ENCODE data around the gene ARHGAP11A. TPM values are rescaled to one million over a fixed set of nuclear protein-coding genes. Genes with fewer than 3 reads are reported as not detected.
"Not testable (repeated sequence)": the region's sequence is repeated elsewhere in the genome, so short reads cannot be mapped to it uniquely, and the experiment has no call there.

The ARHGAP11A gene, protein sequence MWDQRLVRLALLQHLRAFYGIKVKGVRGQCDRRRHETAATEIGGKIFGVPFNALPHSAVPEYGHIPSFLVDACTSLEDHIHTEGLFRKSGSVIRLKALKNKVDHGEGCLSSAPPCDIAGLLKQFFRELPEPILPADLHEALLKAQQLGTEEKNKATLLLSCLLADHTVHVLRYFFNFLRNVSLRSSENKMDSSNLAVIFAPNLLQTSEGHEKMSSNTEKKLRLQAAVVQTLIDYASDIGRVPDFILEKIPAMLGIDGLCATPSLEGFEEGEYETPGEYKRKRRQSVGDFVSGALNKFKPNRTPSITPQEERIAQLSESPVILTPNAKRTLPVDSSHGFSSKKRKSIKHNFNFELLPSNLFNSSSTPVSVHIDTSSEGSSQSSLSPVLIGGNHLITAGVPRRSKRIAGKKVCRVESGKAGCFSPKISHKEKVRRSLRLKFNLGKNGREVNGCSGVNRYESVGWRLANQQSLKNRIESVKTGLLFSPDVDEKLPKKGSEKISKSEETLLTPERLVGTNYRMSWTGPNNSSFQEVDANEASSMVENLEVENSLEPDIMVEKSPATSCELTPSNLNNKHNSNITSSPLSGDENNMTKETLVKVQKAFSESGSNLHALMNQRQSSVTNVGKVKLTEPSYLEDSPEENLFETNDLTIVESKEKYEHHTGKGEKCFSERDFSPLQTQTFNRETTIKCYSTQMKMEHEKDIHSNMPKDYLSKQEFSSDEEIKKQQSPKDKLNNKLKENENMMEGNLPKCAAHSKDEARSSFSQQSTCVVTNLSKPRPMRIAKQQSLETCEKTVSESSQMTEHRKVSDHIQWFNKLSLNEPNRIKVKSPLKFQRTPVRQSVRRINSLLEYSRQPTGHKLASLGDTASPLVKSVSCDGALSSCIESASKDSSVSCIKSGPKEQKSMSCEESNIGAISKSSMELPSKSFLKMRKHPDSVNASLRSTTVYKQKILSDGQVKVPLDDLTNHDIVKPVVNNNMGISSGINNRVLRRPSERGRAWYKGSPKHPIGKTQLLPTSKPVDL
- 1.7 TPM for total RNA-seq
- long read RNA-seq: 0 reads

DNA sequence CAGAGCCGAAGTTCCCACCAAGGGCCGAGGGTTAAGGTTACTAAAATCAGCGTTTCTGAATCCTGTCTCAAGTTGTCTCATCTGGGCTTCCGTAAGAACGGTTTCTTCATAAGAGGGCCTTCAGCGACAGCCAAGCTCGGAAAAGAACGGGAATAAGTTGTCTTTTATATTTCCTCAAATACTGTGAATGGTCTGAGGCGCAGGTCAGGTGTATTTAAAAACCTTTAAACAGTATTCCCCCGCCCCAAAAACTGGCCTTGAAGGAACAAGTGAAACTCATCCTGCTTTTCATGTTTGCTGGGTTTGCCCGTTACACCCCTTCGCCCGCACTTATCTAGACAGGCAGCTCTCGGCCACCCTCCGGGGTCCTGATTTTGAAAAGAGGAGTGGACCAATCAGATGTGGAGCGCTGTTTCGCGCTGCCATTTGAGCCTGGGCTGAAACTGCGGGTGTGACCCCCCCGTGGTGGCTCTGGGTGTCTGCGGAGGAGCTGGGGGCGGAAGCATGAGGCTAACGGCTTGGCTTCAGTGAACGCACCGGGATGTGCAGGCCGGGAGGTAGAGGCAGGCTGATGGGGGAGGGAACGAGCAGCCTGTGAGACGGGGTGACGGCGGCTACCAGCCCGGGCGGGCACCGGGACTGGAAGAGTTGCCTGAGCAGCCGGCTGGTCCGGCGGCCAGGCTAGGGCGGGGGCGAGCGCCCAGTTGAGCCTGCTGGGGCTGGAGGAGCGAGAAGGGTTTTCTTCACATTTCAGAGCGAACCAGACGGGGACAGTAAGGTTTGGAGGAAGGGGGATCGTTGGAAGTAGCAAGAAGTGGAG lies at the start of gene ARHGAP11A:
TSS of gene ARHGAP11A (plus strand) at position 454 of the 820 bp plus-strand sequence. CDS start 708 bp downstream, outside the sequence.
- ATAC-seq (peak; percentile 94), DNase-seq (ENCODE audit: missing footprints) (peak; percentile 84)
- intact Hi-C loops (cut with DNase I): not testable (repeated sequence)

DNA sequence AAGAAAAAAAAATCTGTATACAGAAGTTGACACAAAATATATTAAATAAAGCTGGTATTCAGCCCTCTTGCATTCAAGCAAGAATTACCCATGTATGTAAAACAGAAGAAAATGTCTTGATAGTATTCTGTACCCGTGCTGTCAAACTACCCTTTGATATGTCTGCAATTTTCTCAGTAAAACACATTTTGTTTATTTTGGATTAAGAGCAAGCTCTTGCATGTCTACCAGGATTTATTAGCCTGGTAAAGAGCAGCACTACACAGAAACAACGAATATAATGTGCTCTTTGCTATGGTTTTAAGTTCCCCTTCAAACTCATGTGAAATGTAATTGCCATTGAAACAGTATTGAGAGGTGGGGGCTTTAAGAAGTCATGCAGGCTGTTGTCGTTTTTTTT lies 46.3 kb upstream of the ARHGAP11A start:
- intact Hi-C loops (cut with DNase I): not testable (repeated sequence)

DNA sequence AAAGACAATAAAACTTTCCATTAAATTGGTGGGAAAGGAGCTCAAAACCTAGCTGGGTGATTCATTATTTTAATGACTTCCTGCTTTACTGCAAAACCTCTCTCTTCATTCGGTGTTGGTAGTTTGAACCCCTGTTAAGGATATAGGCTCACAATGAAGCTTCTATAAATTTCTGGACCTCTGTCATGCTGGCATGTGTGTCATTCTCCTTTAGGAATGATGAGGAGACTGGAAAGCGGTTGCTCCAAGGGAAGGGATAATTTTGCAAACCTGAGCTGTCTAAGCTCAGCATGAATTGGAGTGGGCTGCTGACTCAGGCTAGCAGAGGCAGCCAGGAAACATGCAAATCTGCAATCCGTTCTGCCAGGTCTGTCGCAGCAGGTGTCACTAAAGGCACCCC lies 36.8 kb upstream of the ARHGAP11A start:
- DNase-seq (ENCODE audit: missing footprints); ATAC-seq; intact Hi-C loops (cut with DNase I): not testable (repeated sequence)

More for the DNA sequence above, 46.3 kb upstream of the ARHGAP11A start:
- ATAC-seq; DNase-seq (ENCODE audit: missing footprints): not testable (repeated sequence)

DNA sequence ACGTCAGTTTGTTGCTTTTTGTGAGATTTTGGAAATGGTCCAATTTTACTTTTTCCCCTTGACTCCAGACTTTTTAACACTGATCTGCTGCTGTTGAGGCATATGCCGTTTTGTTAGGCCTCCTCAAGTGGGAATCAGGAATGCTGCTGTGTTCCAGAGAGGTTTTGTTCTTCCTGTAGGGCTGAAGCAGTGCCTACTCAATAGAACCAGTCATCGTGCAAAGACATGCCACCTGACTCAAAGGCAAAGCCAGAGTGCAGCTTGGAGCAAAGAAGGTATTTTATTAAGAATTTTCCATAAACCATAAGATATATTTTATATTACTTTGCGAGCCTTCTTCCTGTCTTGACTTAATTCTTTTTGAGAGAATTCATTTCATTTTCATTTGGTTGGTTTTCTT lies 29.5 kb upstream of the ARHGAP11A start:
- ATAC-seq; DNase-seq (ENCODE audit: missing footprints); intact Hi-C loops (cut with DNase I): not testable (repeated sequence)

DNA sequence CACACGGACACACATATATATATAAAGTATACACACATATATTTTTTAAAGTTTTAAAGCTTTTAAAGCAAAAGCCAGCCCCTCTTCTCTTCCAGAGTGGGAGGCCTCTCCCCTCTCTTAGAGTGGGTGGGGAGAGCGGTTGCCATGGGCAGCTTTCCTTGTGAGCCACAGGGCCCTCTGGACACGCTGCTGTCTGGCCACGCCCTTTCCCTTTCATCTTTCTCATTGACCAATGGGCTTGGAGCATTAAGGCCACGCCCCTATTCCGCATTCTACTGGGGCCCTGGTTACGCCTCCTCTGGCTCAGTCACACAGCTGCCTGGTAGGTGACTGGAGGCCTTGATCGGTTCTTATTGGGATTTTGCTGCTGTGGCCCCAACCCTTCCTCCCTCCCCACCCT lies 22.2 kb upstream of the ARHGAP11A start, which contains the start of gene GOLGA8N:
TSS of gene GOLGA8N (plus strand) at position 306 of the 400 bp plus-strand sequence.
- ATAC-seq; intact Hi-C loops (cut with DNase I); DNase-seq (ENCODE audit: missing footprints): not testable (repeated sequence)

DNA sequence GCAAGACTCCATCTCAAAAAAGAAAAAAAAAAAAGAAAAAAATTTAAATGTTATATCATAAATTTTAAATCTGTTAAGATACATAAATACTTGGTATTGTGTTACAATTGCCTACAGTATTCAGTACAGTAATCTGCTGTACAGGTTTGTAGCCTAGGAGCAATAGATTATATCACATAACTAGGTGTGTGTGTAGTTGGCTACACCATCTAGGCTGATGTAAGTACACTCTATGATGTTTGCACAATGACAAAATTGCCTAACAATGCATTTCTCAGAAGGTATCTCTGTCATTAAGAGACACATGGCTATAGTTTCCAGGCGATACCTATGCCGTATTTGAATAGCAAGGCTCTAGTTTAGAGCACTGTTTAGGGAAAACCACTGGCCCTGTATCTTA lies 5.8 kb upstream of the ARHGAP11A start:
- intact Hi-C loops (cut with DNase I); DNase-seq (ENCODE audit: missing footprints); ATAC-seq: not testable (repeated sequence)

DNA sequence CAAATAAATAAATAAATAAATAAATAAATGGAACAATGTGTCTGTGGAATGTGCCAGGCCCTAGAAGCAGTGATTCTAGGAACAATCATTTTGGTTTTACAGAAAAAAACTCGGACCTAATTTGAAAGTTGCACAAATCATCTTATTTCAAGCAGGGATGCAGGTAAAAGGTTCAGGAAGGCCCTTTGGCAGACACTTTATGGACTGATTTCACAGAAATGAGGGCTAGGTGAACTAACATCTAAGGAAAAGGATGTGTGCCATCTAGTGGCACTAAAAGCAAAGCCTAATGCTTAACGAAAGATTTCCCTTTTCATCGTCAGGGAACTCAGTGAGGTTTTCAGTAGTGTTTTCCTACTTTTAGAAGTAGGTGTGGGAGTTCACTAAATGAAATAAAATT lies 4.6 kb upstream of the ARHGAP11A start:
- DNase-seq (ENCODE audit: missing footprints); intact Hi-C loops (cut with DNase I); ATAC-seq: not testable (repeated sequence)

DNA sequence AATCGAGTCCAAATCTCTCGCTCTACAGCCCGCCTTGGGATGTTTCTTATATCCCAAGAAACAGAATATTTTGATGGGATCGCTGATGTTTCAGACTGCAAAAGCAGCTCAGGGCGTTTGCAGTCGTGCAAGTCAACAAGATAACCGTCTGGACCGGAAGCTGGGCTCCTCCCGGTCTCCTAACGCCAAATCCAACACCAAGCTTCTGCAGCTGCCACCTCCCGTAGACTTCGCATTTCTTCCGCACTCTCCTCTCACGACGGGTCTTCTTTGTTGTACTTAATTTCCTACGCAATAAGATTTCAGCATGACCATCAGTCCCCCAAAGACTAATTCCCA lies 623 bp upstream of the ARHGAP11A start:
- peak; percentile 85 for ATAC-seq
- intact Hi-C loops (cut with DNase I); DNase-seq (ENCODE audit: missing footprints): not testable (repeated sequence)

DNA sequence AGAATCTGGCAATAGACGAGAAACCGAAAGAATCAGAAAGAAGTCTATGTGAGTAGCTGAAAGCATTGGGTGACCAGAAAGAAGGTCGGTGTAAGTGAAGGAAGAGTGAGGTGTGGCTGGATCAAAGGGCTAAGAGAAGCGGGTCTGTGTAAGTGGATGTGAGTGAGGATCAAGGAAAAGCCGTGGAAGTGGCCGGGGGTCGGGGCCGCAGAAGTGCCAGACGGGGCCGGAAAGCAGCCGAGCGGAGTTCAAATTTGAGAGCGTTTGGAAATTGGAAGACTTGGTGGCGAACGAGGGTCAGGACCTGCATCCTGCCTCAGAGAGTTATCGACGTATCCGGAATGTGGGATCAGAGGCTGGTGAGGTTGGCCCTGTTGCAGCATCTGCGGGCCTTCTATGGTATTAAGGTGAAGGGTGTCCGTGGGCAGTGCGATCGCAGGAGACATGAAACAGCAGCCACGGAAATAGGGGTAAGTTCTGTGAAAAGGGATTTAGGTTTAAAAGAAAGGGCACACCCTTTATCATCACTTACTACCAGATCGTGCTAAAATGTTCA lies 645 bp downstream of the ARHGAP11A start:
- ATAC-seq; intact Hi-C loops (cut with DNase I); DNase-seq (ENCODE audit: missing footprints): not testable (repeated sequence)

DNA sequence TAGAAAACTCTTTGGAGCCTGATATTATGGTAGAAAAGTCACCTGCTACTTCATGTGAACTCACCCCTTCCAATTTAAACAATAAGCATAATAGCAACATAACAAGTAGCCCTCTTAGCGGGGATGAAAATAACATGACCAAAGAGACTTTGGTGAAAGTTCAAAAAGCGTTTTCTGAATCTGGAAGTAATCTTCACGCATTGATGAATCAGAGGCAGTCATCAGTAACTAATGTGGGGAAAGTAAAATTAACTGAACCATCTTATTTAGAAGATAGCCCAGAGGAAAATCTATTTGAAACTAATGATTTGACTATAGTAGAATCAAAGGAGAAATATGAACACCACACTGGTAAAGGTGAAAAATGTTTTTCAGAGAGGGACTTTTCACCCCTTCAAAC lies 21.1 kb downstream of the ARHGAP11A start:
- intact Hi-C loops (cut with DNase I): no loop called here
- ATAC-seq (no peak), DNase-seq (ENCODE audit: missing footprints) (no peak)

DNA sequence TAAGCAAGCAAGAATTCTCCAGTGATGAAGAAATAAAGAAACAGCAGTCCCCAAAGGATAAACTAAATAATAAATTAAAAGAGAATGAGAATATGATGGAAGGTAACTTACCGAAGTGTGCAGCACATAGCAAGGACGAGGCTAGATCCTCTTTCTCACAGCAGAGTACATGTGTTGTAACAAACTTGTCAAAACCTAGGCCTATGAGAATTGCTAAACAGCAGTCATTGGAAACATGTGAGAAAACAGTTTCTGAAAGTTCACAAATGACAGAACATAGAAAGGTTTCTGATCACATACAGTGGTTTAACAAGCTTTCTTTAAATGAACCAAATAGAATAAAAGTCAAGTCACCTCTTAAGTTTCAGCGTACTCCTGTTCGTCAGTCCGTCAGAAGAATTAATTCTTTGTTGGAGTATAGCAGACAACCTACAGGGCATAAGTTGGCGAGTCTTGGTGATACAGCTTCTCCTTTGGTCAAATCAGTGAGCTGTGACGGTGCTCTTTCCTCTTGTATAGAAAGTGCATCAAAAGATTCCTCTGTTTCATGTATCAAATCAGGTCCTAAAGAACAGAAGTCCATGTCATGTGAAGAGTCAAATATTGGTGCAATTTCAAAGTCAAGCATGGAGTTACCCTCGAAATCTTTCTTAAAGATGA lies 21.7 kb downstream of the ARHGAP11A start:
- DNase-seq (ENCODE audit: missing footprints) (no peak), ATAC-seq (no peak)
- intact Hi-C loops (cut with DNase I): no loop called here

DNA sequence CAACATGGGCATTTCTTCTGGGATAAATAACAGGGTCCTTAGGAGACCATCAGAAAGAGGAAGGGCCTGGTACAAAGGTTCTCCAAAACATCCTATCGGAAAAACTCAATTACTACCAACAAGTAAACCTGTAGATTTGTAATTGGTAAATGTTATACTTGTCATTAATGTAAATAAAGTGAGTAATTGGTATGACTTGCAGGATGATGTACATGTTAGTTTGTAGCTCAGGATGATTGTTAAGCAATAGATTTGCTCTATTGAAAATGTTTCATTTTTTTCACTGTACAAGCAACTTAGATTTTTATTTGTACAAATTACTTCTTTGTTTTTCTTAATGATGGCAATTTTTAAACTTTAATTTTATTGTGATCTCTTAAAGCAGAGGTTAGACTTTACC lies 22.4 kb downstream of the ARHGAP11A start:
- intact Hi-C loops (cut with DNase I): no loop called here

DNA sequence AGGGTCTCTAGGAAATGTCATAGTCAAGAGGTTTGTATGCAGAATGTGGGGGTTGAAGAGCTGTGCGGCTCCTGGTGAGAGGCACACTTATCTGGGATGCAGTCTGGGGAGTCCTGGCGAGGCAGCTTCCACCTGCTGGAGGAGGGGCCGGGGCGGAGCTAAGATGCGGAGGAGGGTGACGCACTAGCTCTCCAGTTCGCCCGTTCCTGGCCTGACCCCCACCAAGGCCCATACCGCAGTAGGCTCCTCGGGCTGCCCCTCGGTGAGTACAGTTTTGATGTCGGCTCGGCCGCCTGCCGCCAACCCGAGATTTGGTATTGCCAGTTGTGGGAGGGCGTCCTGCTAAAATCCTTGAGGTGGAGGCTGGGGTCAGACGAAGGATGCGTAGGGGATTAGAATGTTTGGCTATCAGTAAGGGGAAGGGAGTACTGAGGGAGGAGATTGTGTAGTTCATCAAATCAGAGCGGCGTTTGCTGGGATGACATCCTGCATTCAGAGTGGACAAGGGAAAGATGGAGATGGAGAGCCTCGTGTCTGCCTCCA lies 26.3 kb downstream of the ARHGAP11A start, which contains the start of gene SCG5:
TSS of gene SCG5 (plus strand) at position 194 of the 543 bp plus-strand sequence. CDS start 1,883 bp downstream, outside the sequence.
- ATAC-seq (no peak), DNase-seq (ENCODE audit: missing footprints) (no peak)
- intact Hi-C loops (cut with DNase I): no loop called here

More for the DNA sequence above, 22.4 kb downstream of the ARHGAP11A start:
- ATAC-seq (no peak), DNase-seq (ENCODE audit: missing footprints) (no peak)

DNA sequence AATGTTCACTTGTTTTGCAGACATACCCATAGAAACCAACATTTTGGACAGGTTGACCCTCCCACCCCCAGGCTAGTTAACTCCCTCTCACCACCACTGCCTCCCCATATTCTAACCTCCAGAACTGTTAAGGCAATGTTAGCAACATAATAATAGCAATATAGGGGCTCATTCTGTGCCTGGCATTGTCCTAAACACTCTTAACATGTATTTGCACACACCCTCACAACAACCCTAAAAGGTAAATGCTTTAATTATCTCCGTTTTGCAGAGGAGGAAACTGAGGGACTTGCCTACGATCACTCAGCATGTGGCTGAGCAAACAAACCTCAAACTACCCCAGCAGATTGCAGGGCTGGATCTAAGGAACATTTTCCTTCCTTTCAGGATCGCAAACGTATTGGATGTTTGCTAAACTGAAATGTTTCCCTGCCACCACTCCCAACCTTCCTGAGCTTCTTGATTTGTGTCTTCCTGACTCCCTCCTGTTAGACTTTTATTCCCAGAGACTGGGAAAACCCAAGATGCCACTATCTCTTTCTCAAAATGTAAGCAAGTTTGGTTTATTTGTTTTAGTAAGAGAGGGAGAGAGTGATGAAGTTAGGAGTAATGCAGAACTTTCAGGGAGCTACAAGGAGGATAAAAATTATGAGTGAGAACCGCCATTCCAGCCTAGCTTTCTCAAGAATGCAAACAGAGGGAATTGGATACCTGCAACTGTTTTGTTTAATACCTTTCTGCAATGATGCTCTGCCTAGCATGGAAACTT lies 27.5 kb downstream of the ARHGAP11A start:
- DNase-seq (ENCODE audit: missing footprints) (no peak), ATAC-seq (no peak)
- intact Hi-C loops (cut with DNase I): no loop called here

DNA sequence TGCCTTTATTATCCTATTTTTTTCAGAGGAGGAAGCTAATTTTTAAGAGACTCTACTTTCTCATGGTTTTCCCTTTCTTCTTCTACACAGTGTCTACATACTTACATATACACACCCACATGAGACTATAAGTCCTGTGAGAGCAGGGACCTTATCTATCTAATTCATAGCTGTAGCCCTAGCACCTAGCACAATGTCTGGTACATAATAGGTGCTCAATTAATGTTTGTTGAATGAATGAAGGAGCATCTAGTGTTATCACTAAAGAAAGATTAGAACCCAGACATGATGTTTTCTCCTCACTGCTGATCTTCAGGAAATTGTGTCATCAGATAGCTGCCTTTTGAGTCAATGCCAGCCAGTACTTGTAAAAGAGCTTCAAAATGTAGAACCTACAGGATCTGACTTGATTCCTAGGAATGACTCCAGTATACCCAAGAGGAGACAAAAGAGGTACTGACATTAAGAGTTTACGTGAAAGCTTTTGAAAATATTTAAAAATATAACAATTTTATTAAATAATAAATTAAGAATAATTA lies 28.7 kb downstream of the ARHGAP11A start:
- ATAC-seq: no peak
- intact Hi-C loops (cut with DNase I): no loop called here
- DNase-seq (ENCODE audit: missing footprints): no peak

DNA sequence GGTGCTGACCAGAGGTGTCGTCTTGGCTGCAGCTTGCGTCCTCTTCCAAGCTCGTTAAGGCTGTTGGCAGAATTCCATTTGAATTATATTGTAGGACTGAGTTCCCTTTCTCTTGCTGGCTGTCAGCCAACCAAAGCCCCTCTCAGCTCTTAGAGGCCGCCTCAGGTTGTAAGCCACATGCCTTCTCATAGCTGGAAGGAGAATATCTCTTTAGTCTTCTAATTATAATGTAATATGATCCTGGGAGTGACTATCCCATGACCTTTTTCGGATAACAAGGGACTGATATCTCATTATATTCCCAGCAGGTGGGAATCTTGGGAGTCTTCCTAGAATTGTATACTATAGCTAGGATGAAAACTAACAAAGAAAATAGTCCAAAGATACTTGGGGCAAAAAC lies 31.0 kb downstream of the ARHGAP11A start:
- intact Hi-C loops (cut with DNase I): no loop called here
- ATAC-seq (no peak), DNase-seq (ENCODE audit: missing footprints) (no peak)

Data from Right ventricle myocardium inferior (tissue), 1 donor.